Raji (cell line): ENCODE results near the gene ELF2.

ENCODE experiments used
- POLR2A ChIP-seq: IDR thresholded peaks from 2 replicates; pipeline ENCODE4 v1.6.1; 2011; ENCODE audit warnings: low read depth, low read length, control low read depth; ENCODE audit not compliant: insufficient read depth

Gene ELF2

DNA sequence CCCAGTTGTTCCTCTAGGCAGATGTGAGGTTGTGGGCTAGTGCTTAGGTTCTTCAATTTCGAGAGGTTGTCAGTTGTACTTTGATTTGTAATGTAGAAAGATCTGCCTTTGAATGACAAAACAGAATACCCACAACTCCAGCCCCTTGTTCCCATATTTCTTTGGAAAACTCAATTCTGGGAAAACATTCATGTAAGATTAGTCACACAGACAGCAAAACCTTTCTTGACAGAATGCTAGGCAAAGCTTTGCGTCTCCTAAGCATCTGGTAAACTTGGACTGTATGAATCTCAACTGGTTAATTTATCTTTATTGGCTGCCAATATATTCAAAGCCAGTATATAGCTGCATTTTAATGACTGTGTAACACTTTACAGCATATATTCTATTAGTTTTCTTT, 126.6 kb downstream of the ELF2 start:
- TF ChIP-seq POLR2A: no peak

DNA sequence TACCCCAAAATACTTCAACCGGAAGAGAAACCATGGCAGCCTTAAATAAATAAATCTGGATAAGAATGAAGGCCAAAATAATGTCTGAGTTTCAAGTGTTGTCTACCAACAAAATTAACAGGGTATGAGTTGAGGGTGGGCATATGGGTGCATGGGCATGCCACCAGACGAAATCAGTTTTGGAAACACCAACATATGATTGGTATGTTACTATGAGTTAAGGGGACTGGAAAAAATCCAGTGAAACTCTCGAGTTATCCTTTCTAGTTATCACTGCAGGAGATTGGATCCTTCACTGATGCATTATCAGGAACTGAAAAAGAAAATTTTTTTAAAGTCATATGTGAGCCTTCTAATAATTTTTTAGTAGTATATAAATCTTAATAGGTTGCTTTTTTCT, 129.0 kb downstream of the ELF2 start:
- TF ChIP-seq POLR2A: no peak

DNA sequence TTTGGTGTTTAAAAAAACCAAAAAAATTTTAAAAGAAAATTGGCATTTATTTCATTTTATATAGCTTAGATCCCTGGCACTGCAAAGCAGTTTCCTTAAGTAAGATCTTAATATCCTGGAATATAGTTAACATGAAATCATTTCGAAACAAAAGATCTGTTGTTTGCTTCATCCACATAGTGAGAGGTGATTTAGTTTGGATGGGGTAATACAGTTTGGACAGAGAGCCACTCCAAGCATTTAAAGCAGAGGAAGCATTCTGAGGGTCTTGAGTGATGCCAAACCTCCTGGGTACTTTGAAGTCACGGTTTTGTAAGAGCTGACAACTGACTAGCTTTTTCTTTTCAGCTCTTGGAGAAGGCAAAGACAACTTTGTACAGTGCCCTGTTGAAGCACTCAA, 132.7 kb downstream of the ELF2 start:
- TF ChIP-seq POLR2A: no peak

DNA sequence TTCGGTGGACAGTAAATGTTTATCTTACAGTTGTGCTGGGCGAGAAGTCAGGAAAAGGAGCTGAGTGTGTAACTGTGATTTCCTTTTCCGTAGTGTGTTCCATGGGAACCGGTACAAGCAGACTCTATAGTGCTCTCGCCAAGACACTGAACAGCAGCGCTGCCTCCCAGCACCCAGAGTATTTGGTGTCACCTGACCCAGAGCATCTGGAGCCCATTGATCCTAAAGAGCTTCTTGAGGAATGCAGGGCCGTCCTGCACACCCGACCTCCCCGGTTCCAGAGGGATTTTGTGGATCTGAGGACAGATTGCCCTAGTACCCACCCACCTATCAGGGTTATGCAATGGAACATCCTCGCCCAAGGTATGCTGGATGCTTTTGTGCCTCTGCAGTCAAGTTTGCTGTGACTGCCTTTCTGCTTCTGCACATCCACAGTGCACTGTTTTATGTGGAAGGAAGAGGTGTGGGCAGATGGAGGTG, 134.0 kb downstream of the ELF2 start:
- no peak for TF ChIP-seq POLR2A

DNA sequence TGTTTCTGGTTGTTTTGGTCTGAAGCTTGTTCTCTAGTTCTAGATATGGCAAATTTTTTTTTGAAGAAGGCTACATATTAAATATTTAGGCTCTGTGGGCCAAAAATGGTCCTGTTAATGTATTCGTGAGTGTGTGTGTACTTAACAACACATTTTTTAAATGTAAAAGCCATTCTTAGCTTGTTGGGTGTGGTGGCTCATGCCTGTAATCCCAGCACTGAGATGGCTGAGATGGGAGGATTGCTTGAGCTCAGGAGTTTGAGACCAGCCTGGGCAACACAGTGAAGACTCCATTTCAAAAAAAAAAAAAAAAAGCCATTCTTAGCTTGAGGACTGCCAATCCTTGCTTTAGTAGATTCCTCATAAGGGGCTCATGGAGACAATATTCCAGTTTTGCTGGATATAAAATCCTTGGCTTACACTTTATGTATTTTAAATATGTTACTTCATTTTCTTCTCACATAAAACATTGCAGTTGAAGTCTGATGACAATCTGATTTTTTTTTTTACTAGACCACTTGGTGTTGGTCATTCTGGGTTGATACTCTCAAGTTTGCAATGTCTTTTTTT, 138.1 kb downstream of the ELF2 start:
- TF ChIP-seq POLR2A: no peak

DNA sequence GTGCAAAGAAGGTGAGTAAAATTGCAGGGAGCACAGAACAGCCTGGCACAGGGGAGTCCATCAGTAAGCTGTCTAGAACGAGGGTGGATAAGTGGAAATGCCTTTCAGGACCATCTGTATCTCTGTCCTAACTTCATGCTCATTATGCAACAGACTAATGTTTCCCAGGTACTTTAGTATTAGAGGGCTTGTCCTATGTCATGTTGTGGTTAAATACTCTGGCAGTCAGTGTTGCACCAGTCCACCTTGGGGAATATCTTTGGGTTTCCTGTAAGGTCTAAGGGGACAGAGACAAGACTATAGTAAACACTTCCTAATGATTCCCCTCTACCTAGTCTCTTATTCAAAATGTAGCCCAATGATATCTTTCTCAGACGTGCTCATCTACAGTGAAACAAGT, 140.1 kb downstream of the ELF2 start:
- TF ChIP-seq POLR2A: no peak

DNA sequence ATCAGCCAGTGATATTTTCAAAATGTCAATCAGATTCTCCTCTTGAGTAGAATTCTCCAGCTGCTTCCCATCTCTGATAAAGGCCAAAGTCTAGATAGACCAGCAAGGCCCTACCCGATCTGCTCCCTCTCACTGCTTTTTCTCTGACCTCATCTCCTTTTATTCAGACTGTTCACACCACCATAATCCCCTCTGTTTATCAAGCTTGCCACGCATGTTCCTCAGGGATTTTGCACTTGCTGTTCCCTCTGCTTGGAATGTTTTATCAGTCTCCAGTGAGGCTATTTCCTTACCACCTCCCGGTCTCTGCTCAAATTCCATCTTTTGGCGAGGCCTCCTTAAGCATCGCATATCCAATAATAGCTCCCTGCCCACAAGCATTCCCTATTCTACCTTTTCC, 141.4 kb downstream of the ELF2 start:
- no peak for TF ChIP-seq POLR2A

DNA sequence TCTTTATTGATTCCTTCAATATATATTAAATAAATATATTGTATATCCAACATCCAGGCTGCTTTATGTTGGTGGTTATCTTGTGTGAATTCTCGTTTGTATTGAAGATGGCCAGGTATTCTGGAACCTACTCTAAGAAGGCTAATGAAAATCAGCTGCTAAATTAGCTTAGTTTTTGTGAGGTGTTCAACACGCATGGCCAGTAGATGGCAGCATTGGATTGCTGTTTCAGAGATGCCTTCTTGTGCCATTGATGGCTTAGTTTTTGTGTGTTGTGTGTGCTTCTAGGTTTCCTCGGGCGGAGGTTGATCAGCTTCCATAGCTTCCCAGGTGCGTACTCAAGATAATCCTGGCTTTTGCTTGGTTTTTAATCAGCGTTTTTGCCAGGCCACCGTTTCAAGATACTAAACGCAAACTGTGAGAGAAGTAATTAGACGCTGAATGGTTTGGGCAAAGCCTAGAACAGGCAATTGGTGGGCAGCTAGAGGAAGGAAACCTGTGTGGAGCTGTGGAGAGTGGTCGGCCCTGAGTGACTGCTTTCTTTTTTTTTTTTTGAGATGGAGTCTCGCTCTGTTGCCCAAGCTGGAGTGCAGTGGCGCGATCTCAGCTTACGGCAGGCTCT, 146.3 kb downstream of the ELF2 start:
- no peak for TF ChIP-seq POLR2A

DNA sequence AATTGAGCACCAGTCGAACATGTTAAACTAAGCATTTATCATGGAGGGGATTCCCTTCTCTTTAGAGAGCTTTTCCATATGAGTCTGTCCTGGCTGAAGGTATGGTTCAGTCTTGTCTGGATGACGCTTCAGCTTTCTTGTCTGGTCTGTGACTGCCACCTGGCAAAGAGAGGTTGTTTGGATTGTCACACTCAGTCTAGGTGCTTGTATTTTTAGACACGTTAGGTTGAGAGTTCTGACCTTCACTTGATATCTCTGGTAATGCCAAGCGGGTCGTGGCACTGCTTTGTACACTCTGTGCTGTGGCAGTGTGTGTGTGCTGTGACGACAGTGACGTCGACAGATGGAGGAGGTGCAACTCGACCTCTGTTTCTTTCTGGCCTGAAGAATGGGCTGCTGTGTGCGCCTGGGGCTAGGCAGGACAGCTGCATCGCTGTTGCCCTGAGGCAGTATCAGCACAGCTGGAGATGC, 148.8 kb downstream of the ELF2 start:
- no peak for TF ChIP-seq POLR2A

DNA sequence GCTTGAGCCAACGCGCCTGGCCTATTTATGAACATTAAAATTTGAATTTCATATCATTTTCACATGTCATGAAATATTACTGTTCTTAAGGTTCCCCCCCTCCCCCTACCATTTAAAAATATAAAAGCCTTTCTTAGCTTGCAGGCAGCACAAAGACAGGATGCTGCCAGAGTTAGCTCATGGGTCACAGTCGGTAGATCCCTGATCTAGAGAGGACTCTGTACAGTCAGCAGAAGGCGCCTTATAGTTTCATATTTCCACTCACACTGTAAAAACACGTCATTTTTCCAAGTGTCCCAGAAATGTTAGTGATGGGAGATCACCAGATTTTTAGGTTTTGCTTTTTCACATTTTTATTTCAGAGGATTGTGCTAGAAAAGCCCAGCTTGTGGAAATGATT, 149.2 kb downstream of the ELF2 start:
- no peak for TF ChIP-seq POLR2A

DNA sequence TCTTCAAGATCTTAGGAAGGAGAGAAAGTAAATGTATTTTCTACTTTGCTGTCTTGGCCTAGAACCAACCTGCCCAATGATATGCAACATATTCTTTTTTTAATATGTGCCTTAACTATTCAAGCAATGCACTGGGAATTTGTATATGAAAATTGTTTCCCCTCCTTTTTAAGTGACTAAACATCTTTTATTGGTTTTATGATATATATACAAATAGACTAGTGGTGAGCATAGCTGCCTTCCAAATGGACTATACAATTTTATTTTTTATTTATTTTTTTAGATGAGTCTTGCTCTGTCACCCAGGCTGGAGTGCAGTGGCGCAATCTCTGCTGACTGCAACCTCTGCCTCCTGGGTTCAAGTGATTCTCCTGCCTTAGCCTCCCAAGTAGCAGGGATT, 151.2 kb downstream of the ELF2 start:
- no peak for TF ChIP-seq POLR2A

DNA sequence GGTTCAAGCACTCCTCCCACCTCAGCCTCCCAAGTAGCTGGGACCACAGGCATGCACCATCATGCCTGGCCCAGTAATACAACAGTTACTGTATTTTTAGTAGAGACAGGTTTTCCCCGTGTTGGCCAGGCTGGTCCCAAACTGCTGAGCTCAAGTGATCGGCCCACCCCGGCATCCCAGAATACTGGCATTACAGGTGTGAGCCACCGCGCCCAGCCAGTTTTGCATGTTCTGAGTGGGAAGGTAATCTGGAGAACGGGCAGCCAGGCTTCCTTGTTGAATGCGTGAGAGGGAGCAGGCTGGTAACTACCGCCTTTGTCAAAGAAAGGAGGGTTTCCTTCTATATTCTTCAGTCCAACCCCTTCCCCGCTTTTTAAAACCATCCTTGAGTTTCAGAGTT, 152.3 kb downstream of the ELF2 start:
- no peak for TF ChIP-seq POLR2A

DNA sequence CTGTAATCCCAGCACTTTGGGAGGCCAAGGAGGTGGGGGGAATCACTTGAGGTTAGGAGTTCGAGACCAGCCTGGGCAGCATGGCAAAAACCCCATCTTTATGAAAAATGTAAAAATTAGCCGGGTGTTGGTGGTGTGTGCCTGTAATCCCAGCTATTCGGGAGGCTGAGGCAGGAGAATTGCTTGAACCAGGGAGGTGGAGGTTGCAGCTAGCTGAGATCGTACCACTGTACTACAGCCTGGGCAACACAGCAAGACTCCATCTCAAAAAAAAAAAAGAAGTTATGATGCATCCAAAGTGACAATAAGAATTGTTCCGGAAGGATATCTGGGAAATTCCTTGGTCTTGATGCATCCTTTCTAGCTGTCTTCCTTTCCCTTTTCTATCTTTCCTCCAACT, 154.2 kb downstream of the ELF2 start:
- TF ChIP-seq POLR2A: no peak

DNA sequence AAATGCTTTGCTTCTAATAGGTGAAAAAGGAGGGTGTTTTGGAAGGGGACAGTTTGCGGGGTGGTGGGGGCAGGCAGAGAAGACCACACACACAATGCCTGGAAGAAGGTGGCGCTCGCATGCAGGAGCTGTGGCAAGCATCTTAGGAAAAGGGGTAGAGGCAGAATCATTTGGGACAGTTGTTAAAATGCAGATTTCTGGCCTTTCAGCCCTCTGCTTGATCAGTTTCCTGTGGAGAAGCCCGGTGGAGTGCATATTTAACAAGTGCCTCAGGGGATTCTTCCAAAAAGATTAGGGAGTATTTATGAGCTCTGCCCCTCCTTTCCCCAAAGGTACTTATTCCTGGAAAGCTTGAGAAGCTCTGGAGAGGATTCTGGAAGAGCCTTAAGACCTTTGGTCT, 156.6 kb downstream of the ELF2 start:
- no peak for TF ChIP-seq POLR2A

DNA sequence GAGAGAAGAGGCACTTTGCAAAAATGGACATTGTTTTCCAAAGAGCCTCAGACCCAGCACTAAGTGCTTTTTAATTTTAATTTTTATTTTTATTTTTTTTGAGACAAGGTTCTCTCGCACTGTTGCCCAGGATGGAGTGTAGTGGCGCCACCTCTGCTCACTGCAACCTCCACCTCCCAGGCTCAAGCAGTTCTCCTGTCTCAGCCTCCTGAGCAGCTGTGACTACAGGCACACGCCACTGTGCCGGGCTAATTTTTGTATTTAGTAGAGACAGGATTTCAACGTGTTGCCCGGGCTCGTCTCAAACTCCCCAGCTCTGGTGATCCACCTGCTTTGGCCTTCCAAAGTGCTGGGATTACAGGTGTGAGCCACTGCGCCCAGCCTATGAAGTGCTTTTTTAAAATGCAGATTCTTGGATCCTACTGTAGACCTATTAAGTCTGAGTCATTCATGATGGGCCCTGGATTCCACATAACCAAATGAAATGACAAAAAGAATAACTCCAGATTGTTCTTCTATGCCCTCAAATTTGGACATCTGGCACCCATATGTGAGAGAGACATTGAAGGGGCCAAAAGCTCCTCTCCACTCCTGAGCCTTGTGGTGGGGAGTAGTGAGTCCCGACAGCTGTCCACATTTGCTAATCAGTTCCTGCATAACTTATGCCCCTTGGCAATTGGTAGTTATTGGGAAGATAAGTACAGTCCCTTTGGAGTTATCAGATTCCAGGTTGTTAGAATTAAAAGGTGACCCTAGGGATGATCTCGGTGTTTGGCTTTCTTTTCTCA, 157.9 kb downstream of the ELF2 start:
- TF ChIP-seq POLR2A: no peak

DNA sequence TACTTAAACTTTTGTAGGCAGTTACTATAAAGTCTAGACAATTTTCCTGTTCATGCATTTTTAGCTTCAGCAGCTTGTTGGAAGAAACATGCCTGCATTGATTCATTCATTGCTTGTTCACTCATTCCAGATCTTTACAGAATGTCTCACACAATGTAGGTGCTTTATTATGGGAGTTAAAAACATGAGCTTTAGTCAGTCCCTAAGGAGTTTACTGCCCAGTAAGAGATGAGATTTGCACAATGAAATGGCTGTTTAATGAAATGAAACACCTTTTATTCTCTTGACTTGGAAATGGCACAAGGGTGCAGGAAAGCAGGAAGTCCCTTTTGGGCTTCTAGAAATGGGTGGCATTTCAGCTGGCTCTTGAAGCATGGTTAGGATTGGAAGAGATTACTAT, 158.5 kb downstream of the ELF2 start:
- TF ChIP-seq POLR2A: no peak

DNA sequence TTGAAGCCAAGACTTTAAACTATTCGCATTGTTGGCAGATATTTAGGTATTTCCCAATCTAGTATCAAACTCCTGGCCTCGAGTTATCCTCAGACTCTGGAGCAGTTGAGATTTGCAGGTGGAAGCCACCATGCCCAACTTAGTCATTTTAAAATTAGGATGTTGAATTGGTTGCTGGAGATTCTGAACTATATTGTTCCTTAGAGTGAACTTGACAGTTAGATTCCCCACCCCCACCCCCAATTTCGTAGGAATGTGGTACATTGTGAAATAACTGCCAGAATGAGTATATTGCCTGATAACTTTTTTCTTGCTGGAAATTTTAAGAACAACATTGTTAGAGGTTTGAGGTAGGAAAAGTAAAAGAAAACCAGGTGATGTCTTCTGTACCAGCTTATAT, 159.2 kb downstream of the ELF2 start:
- no peak for TF ChIP-seq POLR2A

DNA sequence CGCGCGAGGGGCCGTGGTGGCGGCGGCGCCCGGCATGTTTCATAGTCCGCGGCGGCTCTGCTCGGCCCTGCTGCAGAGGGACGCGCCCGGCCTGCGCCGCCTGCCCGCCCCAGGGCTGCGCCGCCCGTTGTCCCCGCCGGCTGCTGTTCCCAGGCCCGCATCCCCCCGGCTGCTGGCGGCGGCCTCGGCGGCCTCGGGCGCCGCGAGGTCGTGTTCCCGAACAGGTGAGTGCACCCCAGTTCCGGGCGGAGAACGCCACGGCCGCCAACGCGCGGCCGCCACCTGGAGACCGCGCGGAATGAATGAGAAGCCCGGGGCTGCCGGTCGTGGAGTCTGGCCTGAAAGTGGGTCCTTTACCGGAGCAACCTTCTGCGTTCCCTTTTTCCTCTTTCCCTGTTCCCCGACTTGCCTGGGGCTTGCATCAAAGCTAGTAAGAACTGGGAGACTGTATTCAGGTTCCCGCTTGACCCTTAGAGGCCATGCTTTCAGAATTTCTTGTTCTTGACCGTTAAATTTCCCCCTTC, 161.0 kb downstream of the ELF2 start:
- no peak for TF ChIP-seq POLR2A
